Adipocyte (in vitro differentiated cells): ENCODE results near the gene MT1X.

Experiments used
- DNase-seq: peaks from one replicate; pipeline ENCODE4 v3.0.0-alpha.2; 2015; ENCODE audit warnings: low read depth
- H3K27me3 ChIP-seq: replicated peaks from 2 replicates; pipeline ENCODE4 v1.7.0; 2013; ENCODE audit warnings: mild to moderate bottlenecking, low read length, moderate library complexity; ENCODE audit not compliant: control insufficient read depth, insufficient read depth
- H3K36me3 ChIP-seq: 2 replicates; pipeline ENCODE4 v1.7.0; 2013; ENCODE audit warnings: low read length, mild to moderate bottlenecking, moderate library complexity; ENCODE audit not compliant: control insufficient read depth, insufficient read depth, severe bottlenecking
- H3K4me1 ChIP-seq: 2 replicates; pipeline ENCODE4 v1.7.0; 2013; ENCODE audit warnings: mild to moderate bottlenecking, low read length, moderate library complexity; ENCODE audit not compliant: control insufficient read depth, insufficient read depth
- H3K4me3 ChIP-seq: 2 replicates; pipeline ENCODE4 v1.7.0; 2013; ENCODE audit warnings: mild to moderate bottlenecking, low read length, moderate library complexity
- H3K9ac ChIP-seq: 2 replicates; pipeline ENCODE4 v1.7.0; 2013; ENCODE audit warnings: mild to moderate bottlenecking, low read length, moderate library complexity
- H3K9me3 ChIP-seq: 2 replicates; pipeline ENCODE4 v1.7.0; 2013; ENCODE audit warnings: mild to moderate bottlenecking, low read length, moderate library complexity; ENCODE audit not compliant: control insufficient read depth

Gene MT1X

DNA sequence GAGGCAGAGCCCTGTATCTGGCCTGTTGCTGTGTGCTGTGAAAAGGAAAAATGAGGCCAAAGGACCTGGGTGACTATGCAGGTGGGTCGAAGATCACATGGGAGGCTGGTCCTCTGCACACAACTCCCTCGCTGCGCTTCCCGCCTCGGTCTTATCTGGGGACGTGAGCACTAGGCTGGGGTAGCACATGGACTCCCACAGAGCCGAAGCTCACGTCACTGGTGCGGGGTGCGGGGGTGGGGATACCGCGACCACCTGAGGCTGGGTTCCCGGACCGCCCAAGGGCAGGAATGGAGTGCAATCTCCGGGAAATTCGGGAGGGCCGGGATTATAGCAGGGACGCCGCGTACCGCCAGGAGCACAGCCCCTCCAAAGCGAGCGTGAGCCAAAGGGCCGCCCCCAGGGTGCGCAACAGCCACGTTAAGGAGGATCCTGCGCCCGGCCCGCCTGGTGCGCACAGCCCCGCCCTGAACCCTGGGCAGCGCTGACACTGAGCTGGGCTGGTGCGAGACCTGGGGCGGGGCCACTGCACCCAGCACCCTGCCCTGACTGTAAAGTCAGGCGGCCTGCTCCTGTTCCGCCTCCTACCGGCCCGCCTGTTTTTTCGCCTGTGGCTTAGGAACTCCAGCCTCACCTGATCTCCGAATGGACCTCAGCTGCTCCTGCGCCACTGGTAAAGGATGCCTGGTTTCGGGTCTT is 39.0 kb upstream of the MT1X start:
- Histone ChIP-seq H3K27me3 (peaks cover 34% of the 10 kb centered on the region), H3K36me3 (no peaks in the 10 kb centered on the region), H3K9ac (no peak overlapping the region), H3K9me3 (no peaks in the 10 kb centered on the region), H3K4me3 (peak overlapping the region; percentile 71), H3K4me1 (peaks cover 17% of the 10 kb centered on the region)
- DNase-seq = peak; percentile 45

DNA sequence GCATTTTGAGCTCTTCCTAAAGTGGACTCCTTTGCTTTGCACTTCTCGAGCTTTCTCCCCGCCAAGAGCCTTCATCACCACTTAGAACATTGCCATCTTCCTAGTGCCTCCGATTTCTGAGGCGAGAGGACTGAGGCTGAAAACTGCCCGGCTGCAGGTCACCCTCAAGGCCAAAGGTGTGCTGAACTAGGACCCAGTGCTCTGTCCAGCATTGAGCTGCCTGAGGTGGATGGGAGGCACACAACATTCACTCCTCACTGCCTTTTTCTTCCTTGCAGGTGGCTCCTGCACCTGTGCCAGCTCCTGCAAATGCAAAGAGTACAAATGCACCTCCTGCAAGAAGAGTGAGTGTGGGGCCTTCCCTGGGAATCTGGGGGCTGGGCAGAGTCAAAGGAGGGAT is 38.4 kb upstream of the MT1X start:
- Histone ChIP-seq H3K27me3 (peaks cover 40% of the 10 kb centered on the region), H3K9me3 (no peaks in the 10 kb centered on the region), H3K9ac (no peak overlapping the region), H3K4me1 (peaks cover 14% of the 10 kb centered on the region), H3K4me3 (peak overlapping the region; percentile 71), H3K36me3 (no peaks in the 10 kb centered on the region)
- DNase-seq = no peak

DNA sequence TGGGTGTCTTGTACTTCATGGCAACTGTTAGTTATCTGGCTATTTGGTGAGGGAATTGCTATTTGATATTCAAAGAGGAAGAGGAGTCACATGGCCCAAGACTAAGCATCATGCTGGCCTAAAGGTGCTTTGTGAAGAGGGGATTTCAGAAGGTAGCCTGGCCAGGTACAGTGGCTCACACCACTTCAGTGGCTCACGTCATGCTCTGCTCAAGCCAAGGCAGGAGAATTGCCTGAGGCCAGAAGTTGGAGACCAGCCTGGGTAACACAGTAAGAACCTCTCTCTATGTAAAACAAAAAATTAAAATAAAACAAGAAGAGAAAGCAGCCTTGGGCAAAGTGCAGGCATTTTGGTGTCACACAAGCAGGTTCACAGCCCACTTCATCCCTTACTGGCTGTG is 37.0 kb upstream of the MT1X start:
- Histone ChIP-seq H3K4me3 (no peak overlapping the region), H3K4me1 (peaks cover 14% of the 10 kb centered on the region), H3K27me3 (peaks cover 45% of the 10 kb centered on the region), H3K9ac (no peak overlapping the region), H3K9me3 (no peaks in the 10 kb centered on the region), H3K36me3 (no peaks in the 10 kb centered on the region)
- no peak for DNase-seq

DNA sequence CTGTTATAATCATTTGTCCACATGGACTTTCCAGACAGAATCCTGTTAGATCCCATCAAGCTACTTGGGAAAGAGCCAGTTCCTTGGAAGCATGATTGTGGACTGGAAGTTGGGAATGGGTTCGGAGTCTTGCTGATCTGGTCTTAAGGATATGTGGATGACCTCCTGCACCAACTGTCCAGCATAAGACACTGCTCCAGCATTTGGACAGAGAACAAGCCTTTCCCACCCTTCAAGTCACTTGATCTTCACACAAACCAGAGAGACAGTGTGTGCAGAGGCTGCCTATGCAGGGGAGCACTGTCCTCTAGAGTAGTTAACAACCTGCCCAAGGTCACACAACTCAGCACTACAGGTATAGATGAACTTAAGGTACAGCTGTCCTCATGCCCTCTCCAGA is 36.4 kb upstream of the MT1X start:
- H3K9me3 ChIP-seq = no peaks in the 10 kb centered on the region
- peaks cover 14% of the 10 kb centered on the region for H3K4me1 ChIP-seq
- H3K27me3 ChIP-seq = peaks cover 45% of the 10 kb centered on the region
- H3K4me3 ChIP-seq = no peak overlapping the region
- no peak overlapping the region for H3K9ac ChIP-seq
- no peaks in the 10 kb centered on the region for H3K36me3 ChIP-seq
- DNase-seq = no peak

DNA sequence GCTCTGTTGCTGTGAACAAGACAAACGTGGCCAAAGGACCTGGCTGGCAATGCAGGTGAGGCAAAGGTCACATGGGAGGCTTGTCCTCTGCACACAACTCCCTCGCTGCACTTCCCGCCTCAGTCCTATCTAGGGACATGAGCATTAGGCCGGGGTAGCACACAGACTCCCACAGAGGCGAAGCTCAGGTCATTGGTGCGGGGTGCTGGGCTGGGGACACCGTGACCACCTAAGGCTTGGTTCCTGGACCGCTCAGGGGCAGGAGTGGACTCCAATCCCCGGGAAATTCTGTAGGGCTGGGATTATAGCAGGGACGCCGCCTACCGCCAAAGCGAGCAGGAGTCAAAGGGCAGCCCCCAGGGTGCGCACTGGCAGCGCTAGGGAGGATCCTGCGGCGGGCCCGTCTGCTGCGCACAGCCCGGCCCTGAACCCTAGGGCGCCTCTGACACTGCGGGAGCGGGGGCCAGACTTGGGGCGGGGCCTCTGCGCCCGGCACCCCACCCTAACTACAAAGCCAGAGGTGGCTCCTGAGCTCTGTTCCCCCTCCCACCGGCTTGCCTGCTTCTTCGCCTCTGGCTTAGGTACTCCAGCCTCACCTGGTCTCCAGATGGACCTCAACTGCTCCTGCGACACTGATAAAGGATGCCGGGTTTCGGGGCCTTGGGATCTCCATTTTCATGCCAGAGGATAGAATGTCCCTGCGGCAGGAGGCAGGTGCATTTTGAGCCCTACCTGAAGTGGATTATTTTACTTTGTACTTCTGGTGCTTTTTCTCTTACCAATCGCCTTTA is 34.4 kb upstream of the MT1X start:
- peaks cover 45% of the 10 kb centered on the region for H3K27me3 ChIP-seq
- no peak overlapping the region for H3K4me3 ChIP-seq
- H3K4me1 ChIP-seq = peaks cover 21% of the 10 kb centered on the region
- no peak overlapping the region for H3K9ac ChIP-seq
- H3K9me3 ChIP-seq = no peaks in the 10 kb centered on the region
- DNase-seq = no peak
- H3K36me3 ChIP-seq = no peaks in the 10 kb centered on the region

DNA sequence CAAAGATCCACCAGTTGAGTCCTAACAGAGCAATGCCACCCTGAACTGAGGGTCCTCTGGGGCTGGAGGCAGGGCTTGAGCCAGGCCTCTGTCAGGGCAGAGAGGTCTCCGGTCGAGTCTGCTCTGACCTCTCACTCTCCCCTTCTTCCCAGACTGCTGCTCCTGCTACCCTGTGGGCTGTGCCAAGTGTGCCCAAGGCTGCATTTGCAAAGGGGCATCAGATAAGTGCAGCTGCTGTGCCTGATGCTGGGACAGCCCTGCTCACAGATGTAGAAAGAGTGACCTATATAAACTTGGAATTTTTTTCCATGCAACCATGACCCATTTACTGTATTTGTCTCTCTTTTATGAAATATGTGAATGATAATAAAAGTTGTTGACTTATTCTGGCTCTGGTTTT is 33.0 kb upstream of the MT1X start:
- H3K9ac ChIP-seq = no peak overlapping the region
- H3K27me3 ChIP-seq = peaks cover 39% of the 10 kb centered on the region
- peaks cover 16% of the 10 kb centered on the region for H3K4me1 ChIP-seq
- no peak overlapping the region for H3K4me3 ChIP-seq
- no peaks in the 10 kb centered on the region for H3K36me3 ChIP-seq
- no peaks in the 10 kb centered on the region for H3K9me3 ChIP-seq
- DNase-seq = no peak

DNA sequence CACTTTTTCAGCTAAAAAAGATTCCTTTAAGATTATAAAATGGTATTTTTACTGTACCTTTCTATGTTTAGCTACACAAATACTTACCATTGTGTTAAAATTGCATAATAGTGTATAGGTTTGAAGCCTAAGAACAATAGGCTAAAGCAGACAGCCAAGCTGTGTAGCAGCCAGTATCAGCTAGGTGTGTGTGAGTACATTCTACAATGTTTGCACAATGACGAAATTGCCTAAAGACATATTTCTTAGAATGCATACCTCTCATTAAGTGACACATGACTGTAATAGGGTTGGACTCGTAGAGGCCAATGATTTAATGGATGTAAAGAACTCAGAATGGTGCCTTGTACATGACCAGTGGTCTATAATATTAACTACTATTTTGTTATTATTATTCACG is 32.5 kb upstream of the MT1X start:
- no peaks in the 10 kb centered on the region for H3K9me3 ChIP-seq
- H3K27me3 ChIP-seq = peaks cover 36% of the 10 kb centered on the region
- no peak for DNase-seq
- peaks cover 16% of the 10 kb centered on the region for H3K4me1 ChIP-seq
- H3K9ac ChIP-seq = no peak overlapping the region
- no peak overlapping the region for H3K4me3 ChIP-seq
- H3K36me3 ChIP-seq = no peaks in the 10 kb centered on the region

DNA sequence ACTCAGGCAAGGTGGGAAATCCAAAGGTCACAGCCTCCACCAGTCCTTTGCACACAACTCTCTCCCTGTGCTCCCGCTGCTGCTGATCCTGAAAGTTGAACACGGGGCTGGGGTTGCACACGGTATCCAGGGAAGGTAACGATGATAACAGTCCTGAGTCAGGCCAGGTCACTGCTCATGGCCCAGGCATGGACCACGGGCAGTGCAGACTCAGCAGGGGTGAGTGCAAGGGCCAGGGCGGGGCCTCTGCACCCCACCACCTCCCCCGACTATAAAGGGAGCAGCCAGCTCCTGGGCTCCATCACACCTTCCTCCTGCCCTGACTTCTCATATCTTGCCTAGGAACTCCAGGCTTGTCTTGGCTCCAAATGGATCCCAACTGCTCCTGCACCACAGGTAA is 30.7 kb upstream of the MT1X start, which contains the start of gene MT1B:
Gene MT1B, plus strand, starts transcription at position 301 of the 400 bp plus-strand sequence. Its CDS starts 68 bp downstream, at position 369.
- H3K27me3 ChIP-seq = peaks cover 25% of the 10 kb centered on the region
- no peaks in the 10 kb centered on the region for H3K9me3 ChIP-seq
- H3K4me1 ChIP-seq = peaks cover 16% of the 10 kb centered on the region
- H3K36me3 ChIP-seq = no peaks in the 10 kb centered on the region
- no peak within 1 kb of the TSS for H3K4me3 ChIP-seq
- no peak within 1 kb of the TSS for H3K9ac ChIP-seq
- no peak for DNase-seq

DNA sequence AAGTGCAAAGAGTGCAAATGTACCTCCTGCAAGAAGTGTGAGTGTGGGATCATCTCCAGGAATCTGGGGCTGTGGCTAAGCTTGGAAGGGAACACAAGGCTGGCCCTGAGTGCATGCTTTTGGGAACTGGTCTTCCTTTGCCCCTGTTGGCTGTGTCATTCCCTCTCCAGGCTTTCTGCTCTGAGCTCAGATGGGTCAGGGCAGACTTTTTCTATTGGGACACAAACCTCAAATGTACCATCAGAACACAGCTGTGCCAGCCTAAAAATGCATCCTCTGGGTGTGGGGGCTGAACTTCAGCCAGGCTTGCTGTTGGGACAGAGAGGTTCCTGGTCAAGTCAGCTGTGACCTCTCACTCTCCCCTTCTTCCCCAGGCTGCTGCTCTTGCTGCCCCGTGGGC is 29.7 kb upstream of the MT1X start:
- DNase-seq = no peak

DNA sequence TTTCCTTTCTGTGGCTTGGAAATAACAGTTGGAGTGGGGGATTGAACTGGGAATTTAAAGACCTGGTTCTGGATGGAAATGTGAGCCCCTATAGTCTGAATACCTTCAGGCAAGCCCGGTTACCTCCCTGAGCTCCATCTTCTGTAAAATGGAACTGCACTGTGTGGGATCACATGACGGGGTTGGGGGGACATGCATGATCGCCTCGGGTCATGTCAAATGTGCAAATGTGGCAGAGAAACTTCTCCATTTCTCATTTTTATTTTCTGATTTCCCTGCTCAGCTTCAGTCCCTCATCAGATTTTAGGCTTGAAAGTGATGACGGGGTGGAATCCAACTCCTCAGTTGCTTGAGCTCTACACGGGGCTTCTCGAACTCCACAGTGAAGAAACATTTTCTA is 29.1 kb upstream of the MT1X start:
- Histone ChIP-seq H3K9me3 (no peaks in the 10 kb centered on the region), H3K4me1 (peaks cover 23% of the 10 kb centered on the region), H3K27me3 (peaks cover 15% of the 10 kb centered on the region), H3K9ac (no peak overlapping the region), H3K36me3 (no peaks in the 10 kb centered on the region), H3K4me3 (no peak overlapping the region)
- DNase-seq = no peak

More for the DNA sequence above, 29.7 kb upstream of the MT1X start:
- peaks cover 18% of the 10 kb centered on the region for H3K4me1 ChIP-seq
- no peak overlapping the region for H3K4me3 ChIP-seq
- H3K36me3 ChIP-seq = no peaks in the 10 kb centered on the region
- H3K27me3 ChIP-seq = peaks cover 16% of the 10 kb centered on the region
- H3K9me3 ChIP-seq = no peaks in the 10 kb centered on the region
- H3K9ac ChIP-seq = no peak overlapping the region

DNA sequence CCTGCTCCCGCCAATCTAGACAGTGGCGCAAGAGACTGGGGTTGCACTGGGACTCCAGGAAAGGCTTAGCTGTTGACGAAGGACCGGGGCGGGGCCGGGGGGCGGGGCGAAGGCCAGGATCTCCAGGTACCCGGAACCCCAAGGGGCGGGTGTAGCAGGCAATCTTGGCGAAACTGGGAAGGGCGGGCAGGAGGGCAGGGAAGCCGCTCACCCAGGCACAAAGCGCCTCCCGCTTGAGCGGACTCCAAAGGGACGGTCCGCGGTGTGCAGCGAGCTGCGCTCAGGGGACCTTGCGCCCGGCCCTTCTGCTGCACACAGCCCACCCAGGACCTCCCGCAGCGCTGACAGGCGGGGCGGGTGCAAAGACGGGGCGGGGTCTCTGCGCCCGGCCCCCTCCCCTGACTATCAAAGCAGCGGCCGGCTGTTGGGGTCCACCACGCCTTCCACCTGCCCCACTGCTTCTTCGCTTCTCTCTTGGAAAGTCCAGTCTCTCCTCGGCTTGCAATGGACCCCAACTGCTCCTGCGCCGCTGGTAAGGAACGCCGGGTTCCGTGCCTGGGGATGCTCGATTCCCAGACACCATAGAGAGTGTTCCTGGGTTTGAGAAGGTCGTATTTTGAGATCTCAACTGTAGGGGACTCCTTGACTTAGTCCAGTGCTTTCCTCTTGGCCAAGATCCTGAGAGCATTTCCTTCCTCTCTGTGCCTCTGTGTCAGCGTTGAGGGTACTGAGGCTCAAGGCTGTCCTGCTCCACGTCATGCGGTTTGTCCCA is 24.5 kb upstream of the MT1X start, which contains the start of gene MT1F:
Gene MT1F, plus strand, starts transcription at position 405 of the 772 bp plus-strand sequence. Its CDS starts 100 bp downstream, at position 505.
- Histone ChIP-seq H3K4me1 (peaks cover 16% of the 10 kb centered on the region), H3K9ac (peak within 1 kb of the TSS; percentile 17), H3K36me3 (no peaks in the 10 kb centered on the region), H3K27me3 (peaks cover 38% of the 10 kb centered on the region), H3K9me3 (no peaks in the 10 kb centered on the region), H3K4me3 (peak within 1 kb of the TSS; percentile 70)
- DNase-seq = peak; percentile 32
